GM21528 (cell line): ENCODE data around the gene MTTP.

Source experiments
- ATAC-seq: cut with Tn5 transposase; IDR thresholded peaks from one replicate; pipeline ENCODE4 v1.9.1; 2021; ENCODE audit warnings: mild to moderate bottlenecking, moderate library complexity; ENCODE audit not compliant: unreplicated experiment, low FRiP score

Gene MTTP

GRCh38 chr4:99637174-99637573 is 62.5 kb downstream of the MTTP start:
- no peak for ATAC-seq

DNA sequence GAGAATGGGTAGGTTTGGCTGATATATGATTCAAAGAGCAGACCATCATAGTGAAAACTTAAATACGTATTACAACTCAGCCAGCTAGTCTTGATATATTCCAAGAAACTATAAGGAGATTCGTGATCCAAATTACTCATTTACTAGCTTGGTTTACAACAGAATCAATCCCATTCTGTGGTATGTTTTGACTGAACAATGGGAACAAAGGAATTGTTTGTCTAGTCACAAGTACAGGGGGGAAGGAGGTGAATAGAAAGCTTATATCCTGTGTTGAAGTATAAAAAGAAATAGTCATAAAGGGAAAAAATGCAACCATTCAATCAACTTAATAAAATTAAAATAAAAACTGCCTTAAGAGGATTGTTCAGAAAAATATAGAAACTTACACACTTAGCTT is 66.1 kb downstream of the MTTP start:
- no peak for ATAC-seq

GRCh38 chr4:99642725-99643489 is 68.3 kb downstream of the MTTP start:
- ATAC-seq: no peak

DNA sequence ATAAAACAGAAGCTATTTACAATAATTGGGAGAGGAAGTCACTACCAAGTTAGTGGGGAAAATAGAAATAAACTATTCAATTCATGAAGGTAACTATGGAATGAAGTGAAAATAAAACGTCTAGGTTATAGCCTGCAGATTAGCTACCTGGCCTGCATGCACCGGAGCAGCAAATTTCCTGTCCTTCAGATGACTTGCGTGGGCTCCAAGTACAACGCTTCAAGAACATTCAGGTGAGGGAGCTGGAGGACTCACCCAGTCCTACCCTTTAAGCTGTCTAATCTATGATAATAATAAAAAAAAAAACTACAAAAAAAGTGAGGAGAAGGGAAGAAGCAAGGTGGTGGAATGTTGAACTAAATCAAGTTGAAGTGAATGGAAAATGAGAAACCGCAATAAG is 69.8 kb downstream of the MTTP start:
- no peak for ATAC-seq

- ATAC-seq: no peak
Observed at GRCh38 chr4:99645036-99645435, 70.4 kb downstream of the MTTP start.

DNA sequence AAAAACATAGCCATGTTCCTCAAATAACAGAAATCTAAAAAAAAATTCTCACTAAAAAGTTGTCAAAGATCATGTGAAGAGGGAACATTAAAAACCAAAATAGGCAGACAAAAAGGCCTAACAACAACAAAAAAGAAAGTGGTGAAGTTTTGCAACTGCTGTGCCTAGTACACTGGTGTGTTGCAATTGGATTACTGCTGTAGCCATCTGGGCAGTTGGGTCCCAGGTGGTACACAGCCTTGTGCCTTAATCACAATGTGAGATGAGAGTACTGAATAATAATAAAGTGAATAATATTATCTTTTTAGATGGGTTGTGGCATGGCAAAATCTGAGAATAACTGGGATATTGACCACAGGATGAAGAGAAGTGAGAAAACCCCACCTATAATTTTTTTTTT is 71.0 kb downstream of the MTTP start:
- ATAC-seq: no peak

DNA sequence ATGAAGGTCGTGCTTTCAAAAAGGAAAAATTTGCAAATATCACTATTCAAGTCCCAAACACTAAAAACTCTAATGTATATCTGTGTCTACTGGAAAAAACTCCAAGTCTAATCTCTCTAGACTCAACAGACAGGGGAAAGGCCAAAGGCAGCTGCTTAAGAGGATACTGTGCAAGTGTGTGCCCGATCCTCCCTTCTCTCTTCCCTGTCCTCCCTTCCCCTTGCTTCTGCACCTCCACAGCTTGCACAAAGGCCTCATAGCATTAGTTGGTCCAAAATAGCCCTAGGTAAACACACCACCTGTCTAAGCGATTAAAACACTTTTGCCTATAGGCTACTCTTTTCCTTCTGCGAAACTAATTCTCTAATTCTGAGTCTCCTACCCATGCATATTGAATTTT is 72.4 kb downstream of the MTTP start:
- ATAC-seq: no peak

- ATAC-seq: no peak
Observed at GRCh38 chr4:99648321-99648720, 73.7 kb downstream of the MTTP start.

DNA sequence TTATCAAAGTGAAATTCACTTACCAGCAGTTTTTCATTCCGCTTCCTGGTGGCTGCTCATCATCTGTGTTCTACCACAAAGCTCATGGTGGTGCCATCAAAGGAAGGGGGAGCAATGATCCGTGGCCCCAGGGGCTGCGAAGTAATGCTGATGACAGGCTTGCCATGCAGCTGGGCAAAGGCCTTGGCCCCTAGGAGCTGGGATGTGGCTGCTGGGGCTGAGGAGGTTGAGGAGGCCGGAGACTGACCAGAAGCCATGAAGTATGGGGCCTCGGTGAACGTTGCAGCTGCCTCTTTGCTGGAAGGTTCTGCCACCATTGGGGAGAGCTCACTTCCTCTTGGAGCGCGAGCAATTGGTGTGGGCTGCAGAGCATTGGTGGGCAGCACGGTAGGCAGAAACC is 74.6 kb downstream of the MTTP start:
- ATAC-seq: no peak

- ATAC-seq: no peak
Observed at GRCh38 chr4:99649778-99650177, 75.2 kb downstream of the MTTP start.

GRCh38 chr4:99651016-99651769 is 76.6 kb downstream of the MTTP start:
- no peak for ATAC-seq

DNA sequence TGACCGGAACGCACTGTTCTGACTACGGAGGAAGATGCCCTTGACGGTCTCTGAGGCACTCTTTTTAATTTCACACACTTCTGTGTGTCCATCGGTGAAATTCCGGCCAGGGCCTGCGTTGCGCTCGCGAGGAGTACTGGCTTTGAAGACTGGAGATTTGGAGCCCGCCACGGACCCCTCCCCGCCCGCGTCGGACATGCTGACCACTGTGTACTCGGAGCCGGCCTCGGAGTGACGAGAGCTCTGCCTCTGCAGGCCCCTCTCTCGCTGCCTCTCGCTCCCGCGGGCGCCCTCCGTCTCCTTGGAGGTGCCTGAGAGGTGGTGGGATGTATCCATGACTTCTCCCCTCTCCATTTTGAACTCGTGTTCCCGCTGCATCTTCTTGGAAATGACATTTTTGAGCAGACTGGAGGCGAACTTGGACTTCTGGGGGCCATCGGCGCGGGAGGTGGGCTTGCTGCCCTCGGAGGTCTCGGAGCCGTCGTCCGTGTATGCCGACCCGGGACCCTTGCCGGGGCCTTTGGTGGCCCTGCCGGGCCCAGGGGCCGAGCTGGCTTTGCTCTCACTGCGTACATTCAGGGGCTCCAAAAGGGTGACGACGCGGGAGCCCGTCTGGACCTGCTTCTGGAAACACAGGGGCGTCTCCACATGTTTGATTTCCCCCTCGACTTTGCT is 77.3 kb downstream of the MTTP start:
- ATAC-seq: no peak

GRCh38 chr4:99652596-99653436 is 78.2 kb downstream of the MTTP start:
- ATAC-seq: no peak

- no peak for ATAC-seq
Observed at GRCh38 chr4:99653916-99654315, 79.3 kb downstream of the MTTP start.

DNA sequence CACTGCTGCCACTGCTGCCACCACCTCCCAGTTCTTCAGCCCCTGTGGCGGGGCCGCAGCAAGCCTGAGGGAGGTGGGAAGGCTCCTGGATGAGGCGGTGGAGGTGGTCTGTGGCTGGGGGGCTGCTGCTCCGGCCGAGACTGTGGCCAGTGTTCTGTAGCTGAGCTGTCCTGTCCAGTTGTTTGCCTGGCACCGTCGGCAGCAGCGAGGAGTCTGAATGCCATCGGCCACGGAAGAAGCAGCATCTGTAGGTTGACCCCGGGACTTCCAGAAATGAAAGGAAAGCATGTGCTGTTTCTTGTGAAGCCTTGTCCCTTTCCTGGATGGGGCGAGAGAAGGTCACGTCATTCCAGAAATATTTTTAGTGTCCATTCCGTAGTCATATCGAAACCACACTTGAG is 79.7 kb downstream of the MTTP start:
- ATAC-seq: no peak

DNA sequence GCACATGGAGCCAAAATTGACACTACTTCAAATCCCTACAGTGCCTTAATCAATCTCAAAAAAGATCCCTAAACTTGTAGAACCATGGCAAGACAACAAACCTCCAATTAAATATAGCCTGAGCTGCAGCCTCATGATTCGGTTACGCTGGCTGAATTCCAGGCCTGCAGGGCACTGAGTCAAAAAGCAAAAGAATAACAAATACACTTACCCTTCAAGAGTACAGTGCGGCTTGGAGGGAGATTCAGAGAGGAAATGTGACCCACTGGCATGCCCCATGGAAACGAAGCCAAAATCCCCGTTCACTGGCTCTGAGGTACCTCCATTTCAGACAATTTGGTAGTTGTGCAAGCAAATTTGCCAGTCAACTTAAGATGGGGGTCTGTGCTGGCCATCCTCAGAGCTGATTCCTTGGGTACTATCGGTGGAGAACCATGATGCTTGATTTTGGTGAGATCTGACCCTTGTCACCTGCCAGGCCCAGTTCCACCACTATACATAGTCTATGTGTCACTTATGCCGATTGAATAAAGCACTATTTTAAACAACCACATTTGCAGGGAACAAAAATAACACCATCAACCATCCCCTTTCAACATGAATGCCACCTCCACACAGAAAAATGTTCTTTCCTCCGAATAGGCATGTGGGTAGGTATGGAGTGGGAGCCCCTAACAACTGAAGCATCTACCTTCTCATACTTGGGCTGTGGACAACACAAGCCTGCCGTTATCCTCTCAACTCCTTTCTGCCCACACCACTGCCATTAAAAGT is 80.9 kb downstream of the MTTP start:
- no peak for ATAC-seq

- no peak for ATAC-seq
Observed at GRCh38 chr4:99657798-99658197, 83.2 kb downstream of the MTTP start, which contains the start of gene C4orf54. TSS of gene C4orf54 (minus strand) at chr4:99657828. CDS start at chr4:99654648, 3,180 bp downstream.

DNA sequence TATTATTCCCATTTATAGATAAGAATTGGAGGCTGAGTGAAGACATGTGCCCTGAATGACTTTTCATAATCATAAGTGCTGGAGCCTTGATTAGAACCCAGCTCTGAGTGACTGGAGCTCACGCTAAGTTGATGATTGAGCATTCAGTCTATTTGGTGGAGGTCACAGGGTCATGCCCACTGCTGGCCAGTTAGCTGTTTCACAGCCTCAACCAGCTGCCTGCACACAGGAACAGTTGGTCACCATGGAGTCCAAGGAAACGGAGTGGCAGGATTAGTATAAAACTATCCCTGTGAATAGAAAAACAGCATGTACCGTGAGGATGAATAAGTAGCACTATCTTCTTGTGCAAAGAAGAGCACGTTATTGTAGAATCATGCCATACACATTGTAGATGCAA is 84.0 kb downstream of the MTTP start:
- ATAC-seq: no peak

DNA sequence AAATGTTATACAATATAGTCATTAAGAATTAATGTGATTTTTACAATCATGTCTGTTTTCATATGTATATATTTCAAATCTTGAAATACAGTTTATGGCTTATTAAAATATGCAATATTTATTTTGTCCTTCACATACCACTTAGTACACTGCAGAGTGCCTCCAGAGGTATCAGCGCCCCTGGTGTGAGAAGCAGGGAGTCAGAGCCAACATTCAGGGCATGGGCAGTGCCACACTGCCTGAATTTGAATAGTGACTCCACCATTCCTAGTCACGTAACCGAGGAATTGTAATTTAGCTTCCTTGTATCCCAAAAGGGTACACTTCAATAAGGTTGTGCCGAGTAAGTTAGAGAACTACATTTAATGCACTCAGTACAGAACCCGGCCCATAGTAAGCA is 87.3 kb downstream of the MTTP start:
- ATAC-seq: no peak

- no peak for ATAC-seq
Observed at GRCh38 chr4:99664716-99665115, 90.1 kb downstream of the MTTP start.
